ENCODE results near the gene APOO.

DNA sequence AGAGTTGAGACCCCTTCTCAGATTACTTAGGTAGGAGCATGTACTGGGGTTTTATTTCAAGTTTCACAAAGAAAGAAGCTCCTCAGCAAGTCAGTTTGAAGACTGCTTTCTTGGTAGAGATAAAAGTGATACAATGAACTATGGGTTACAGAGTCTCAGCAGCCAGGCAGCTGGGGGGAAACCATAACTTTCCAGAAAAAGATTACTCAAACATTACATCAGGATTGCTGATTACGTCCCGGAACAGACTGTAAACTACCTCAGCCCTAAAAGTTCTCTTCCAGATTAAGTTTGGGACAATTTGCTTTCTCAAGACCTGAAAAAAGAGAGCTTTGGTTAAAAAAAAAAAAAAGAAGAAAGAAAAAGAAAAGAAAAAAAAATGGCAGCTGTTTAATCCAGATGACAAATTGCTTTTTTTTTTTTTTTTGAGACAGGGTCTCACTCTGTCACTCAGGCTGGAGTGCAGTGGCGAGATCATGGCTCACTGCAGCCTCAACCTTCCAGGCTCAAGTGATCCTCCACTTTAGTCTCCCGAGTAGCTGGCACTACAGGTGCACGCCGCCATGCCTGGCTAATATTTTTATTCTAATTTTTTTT lies 108.2 kb downstream of the APOO start:
- TF ChIP-seq, protein P1, sequence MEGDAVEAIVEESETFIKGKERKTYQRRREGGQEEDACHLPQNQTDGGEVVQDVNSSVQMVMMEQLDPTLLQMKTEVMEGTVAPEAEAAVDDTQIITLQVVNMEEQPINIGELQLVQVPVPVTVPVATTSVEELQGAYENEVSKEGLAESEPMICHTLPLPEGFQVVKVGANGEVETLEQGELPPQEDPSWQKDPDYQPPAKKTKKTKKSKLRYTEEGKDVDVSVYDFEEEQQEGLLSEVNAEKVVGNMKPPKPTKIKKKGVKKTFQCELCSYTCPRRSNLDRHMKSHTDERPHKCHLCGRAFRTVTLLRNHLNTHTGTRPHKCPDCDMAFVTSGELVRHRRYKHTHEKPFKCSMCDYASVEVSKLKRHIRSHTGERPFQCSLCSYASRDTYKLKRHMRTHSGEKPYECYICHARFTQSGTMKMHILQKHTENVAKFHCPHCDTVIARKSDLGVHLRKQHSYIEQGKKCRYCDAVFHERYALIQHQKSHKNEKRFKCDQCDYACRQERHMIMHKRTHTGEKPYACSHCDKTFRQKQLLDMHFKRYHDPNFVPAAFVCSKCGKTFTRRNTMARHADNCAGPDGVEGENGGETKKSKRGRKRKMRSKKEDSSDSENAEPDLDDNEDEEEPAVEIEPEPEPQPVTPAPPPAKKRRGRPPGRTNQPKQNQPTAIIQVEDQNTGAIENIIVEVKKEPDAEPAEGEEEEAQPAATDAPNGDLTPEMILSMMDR (IDR thresholded peaks at IDR 0.05), result no peak
- TF ChIP-seq POLR2A (IDR thresholded peaks at IDR 0.05), result no peak
